Effector memory CD4-positive, alpha-beta T cell (primary cell): Measurements from ENCODE around the gene QDPR.

Experiments used
- DNase-seq, 3 donors: peaks; one replicate each; pipeline ENCODE4 v3.0.0-alpha.2; 2020
- H3K27ac ChIP-seq: 2 replicates; pipeline ENCODE4 v1.7.0; 2013; ENCODE audit warnings: mild to moderate bottlenecking, low read length, moderate library complexity; ENCODE audit not compliant: insufficient read depth, poor library complexity, severe bottlenecking
- H3K27me3 ChIP-seq: replicated peaks from 2 replicates; pipeline ENCODE4 v1.7.0; 2013; ENCODE audit warnings: mild to moderate bottlenecking, low read length; ENCODE audit not compliant: insufficient read depth, control insufficient read depth, poor library complexity, severe bottlenecking
- H3K36me3 ChIP-seq: 2 replicates; pipeline ENCODE4 v1.7.0; 2013; ENCODE audit warnings: mild to moderate bottlenecking, low read length, moderate library complexity; ENCODE audit not compliant: control insufficient read depth, insufficient read depth
- H3K4me1 ChIP-seq: 2 replicates; pipeline ENCODE4 v1.7.0; 2013; ENCODE audit warnings: low read length, mild to moderate bottlenecking; ENCODE audit not compliant: control insufficient read depth, insufficient read depth, poor library complexity, severe bottlenecking
- H3K4me3 ChIP-seq: 2 replicates; pipeline ENCODE4 v1.7.0; 2013; ENCODE audit warnings: low read length, low read depth, mild to moderate bottlenecking; ENCODE audit not compliant: insufficient read depth, poor library complexity, severe bottlenecking
- H3K9me3 ChIP-seq: 2 replicates; pipeline ENCODE4 v1.7.0; 2013; ENCODE audit warnings: mild to moderate bottlenecking, low read length, moderate library complexity; ENCODE audit not compliant: control insufficient read depth

The QDPR gene

DNA sequence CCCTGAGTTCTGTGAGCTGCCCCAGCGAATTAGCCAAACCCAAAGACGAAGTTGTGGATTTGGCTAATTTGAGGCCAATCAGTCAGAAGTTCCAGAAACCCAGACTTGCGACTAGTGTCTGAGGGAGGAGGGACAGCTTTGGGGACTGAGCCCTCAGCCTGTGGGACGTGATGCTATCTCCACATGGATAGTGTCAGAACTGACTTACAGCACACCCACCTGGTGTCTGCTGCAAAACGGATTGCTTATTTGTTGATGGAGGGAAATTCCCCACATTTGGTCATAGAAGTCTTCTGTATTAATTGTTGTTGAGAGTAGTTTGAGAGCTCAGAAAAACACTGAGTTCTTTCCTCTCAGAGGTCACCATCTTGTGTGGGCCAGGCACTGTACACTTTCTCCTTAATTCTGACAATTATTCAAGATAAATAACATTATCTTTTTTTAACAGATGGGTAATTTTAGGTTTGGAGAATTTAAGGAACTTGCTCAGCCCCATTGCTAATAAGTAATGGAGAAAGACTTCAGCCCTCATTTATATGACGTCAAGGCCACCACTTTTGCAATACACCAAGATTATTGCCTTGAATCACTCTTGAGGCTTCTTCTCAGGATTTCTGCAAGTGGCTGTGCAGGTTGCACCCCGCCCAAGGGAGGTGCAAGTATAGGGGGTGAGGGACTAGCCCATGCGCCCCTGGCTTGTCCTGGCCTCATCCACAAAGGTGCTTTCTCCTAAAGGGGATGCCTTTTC, 19.8 kb upstream of the QDPR start:
- Histone ChIP-seq H3K4me1 (no peaks in the 10 kb centered on the region), H3K36me3 (no peaks in the 10 kb centered on the region), H3K27ac (no peak overlapping the region), H3K27me3 (no peaks in the 10 kb centered on the region), H3K4me3 (no peak overlapping the region), H3K9me3 (no peaks in the 10 kb centered on the region)
- no peak for DNase-seq

DNA sequence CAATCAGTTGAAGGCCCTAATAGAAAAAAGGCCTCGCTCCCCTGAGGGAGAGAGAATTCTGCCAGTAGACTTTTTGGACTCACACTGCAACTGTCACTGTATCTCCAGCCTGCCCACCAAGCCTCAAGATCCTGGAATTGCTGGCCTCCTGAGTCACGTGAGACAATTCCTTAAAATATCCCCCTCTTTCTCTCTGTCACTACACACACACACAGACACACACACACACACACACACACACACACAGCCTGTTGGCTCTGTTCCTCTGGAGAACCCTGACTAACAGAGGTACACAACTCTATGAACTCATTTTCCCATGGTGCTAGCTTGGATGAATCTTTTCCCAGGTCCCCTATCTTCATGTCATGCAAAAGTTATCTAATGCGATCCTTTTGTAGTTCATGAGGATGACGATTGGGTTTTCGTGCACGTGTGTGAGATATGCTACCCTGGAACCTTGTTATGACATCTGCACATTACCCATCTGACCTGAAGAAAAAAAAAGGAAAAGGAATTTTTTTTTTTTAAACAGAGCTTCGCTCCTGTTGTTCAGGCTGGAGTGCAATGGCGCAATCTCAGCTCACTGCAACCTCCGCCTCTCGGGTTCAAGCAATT, 16.8 kb upstream of the QDPR start:
- H3K36me3 ChIP-seq = no peaks in the 10 kb centered on the region
- no peaks in the 10 kb centered on the region for H3K4me1 ChIP-seq
- H3K27me3 ChIP-seq = no peaks in the 10 kb centered on the region
- H3K4me3 ChIP-seq = no peak overlapping the region
- no peak for DNase-seq
- no peaks in the 10 kb centered on the region for H3K9me3 ChIP-seq
- no peak overlapping the region for H3K27ac ChIP-seq

DNA sequence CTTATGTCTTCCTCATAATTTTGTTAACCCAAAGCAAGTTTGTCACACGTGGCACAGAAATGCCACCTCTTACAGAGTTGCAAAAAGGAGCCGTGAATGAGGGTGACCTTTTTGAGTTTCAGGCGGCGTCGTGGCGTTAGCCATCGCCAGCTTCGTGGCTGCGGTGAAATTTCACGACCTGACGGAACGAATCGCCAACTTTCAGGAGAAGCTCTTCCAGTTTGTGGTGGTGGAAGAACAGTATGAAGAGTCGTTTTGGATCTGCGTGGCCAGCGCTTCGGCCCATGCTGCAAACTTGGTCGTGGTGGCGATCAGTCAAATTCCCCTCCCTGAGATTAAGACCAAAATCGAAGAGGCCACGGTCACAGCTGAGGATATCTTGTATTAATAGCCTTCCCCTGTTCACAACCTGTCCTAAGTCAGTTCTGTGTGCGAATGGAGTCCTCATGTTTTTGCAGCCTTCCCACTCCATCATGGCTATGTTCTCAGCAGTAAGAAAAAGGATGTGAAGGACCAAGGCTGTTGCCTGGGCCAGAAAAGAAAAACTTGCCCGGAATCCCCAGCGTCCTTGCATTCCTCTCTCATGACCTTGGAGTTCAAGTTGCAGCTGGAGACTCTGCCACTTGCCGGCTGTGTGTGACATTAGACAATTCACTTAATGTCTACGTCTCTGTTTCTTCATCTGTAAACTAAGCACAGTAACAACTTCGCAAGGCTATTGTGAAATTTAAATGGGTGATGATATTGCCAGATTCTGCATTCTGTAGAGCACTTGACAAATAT, 15.0 kb upstream of the QDPR start:
- no peak overlapping the region for H3K27ac ChIP-seq
- H3K36me3 ChIP-seq = no peaks in the 10 kb centered on the region
- H3K9me3 ChIP-seq = no peaks in the 10 kb centered on the region
- no peak for DNase-seq
- H3K4me3 ChIP-seq = no peak overlapping the region
- no peaks in the 10 kb centered on the region for H3K27me3 ChIP-seq
- H3K4me1 ChIP-seq = no peaks in the 10 kb centered on the region

DNA sequence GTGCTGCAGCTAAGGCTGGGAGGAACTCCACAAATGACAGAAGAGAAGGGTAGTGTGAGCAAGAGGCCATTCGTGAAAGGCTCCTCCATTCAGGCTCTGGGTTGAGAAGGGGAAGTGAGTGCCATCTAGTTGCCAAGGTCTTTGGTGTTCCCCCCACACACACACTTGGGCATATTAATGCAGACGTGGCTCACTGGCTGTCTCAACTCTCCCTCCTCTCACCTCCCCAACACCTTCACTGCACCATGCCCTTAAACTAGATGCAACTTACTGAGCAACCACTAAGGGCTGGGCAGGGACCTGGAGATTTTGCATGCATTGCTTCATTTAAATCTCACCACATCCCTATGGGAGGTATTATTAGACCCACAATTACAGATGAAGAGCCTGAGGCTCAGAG, 11.8 kb upstream of the QDPR start:
- Histone ChIP-seq H3K4me3 (no peak overlapping the region), H3K27ac (no peak overlapping the region), H3K36me3 (no peaks in the 10 kb centered on the region), H3K9me3 (no peaks in the 10 kb centered on the region), H3K4me1 (no peaks in the 10 kb centered on the region), H3K27me3 (no peaks in the 10 kb centered on the region)
- no peak for DNase-seq

GRCh38 chr4:17521595-17521994, 9.7 kb upstream of the QDPR start:
- DNase-seq = no peak
- no peaks in the 10 kb centered on the region for H3K4me1 ChIP-seq
- no peaks in the 10 kb centered on the region for H3K9me3 ChIP-seq
- H3K27me3 ChIP-seq = no peaks in the 10 kb centered on the region
- H3K27ac ChIP-seq = no peak overlapping the region
- no peak overlapping the region for H3K4me3 ChIP-seq
- no peaks in the 10 kb centered on the region for H3K36me3 ChIP-seq

GRCh38 chr4:17517664-17518063, 5.8 kb upstream of the QDPR start:
- peaks cover 3% of the 10 kb centered on the region for H3K27me3 ChIP-seq
- H3K4me1 ChIP-seq = no peaks in the 10 kb centered on the region
- H3K4me3 ChIP-seq = no peak overlapping the region
- DNase-seq = no peak
- no peak overlapping the region for H3K27ac ChIP-seq
- H3K9me3 ChIP-seq = no peaks in the 10 kb centered on the region
- H3K36me3 ChIP-seq = no peaks in the 10 kb centered on the region

- no peaks in the 10 kb centered on the region for H3K36me3 ChIP-seq
- DNase-seq = no peak
- H3K4me1 ChIP-seq = no peaks in the 10 kb centered on the region
- no peaks in the 10 kb centered on the region for H3K9me3 ChIP-seq
- H3K27me3 ChIP-seq = peaks cover 3% of the 10 kb centered on the region
- H3K27ac ChIP-seq = no peak overlapping the region
- H3K4me3 ChIP-seq = no peak overlapping the region
Observed at GRCh38 chr4:17516980-17517379, 5.1 kb upstream of the QDPR start.

DNA sequence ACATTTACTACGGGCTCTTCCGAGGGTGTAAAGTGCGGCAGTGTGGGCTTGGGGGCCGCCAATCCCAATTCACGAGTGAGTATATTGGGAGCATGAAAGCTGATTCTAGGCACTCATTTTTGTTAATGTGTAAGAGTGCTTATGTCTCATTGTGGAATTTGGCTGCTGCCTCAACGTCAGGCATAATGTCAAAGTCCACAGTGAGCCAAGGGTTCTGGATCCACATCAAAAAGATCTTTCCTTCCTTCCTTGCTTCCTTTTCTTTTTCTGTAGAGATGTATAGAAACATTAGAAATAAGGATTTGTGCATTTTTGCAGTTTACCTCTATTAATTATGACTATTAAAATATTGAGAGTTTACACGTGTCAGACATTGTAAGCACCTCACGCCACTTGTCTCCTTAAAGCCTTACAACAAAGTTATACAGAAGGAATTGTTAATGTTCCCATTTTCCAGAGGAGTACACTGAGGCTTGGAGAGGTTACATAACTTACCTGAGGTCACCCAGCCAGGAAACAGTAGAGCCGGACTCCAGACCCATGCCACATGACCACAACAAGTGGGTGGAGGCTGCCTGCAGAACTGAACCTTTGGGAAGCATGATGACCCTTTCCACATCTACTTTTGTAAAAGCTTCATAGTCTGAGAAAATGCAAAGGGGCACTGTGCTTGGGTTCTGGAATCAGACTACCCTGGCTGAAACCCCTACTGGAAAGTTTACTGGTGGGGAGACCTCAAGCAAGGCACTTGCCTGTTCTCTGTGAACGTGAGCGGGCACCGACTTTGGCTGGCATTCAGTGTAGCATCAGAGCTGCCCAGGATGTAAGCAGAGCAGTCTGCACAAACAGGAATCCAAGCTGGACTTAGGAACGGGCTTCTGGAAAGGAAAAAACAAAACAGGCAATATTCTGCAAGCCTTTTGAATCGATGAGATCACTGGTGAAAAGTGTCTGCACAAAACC, 3.8 kb upstream of the QDPR start:
- no peak overlapping the region for H3K4me3 ChIP-seq
- H3K27me3 ChIP-seq = peaks cover 3% of the 10 kb centered on the region
- no peaks in the 10 kb centered on the region for H3K36me3 ChIP-seq
- H3K4me1 ChIP-seq = peaks cover 7% of the 10 kb centered on the region
- DNase-seq = no peak
- H3K27ac ChIP-seq = no peak overlapping the region
- H3K9me3 ChIP-seq = no peaks in the 10 kb centered on the region

DNA sequence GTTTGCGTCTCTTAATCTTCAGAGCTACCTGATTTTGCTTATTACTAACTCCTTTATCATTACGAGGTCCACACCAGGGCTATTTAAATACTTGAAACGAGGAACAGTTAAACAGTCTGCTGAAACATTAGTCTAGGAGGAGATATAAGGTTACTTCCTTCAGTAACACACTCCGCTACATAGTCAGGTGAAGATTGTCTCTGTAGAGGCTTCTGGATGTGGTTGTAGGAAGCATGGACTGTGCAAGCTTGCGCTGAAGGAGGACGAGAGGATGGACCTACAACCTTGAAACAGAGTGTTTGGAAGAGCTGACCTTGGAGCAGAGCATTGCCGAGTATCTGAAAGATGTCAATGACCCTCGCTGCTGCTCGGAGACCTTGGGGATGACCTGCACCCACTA, 3.0 kb upstream of the QDPR start, which contains the start of gene CLRN2:
CLRN2 (plus strand) TSS at position 301 of the 400 bp plus-strand sequence. CDS start 102 bp downstream, outside the sequence.
- H3K9me3 ChIP-seq = no peaks in the 10 kb centered on the region
- no peak within 1 kb of the TSS for H3K27ac ChIP-seq
- no peaks in the 10 kb centered on the region for H3K36me3 ChIP-seq
- H3K27me3 ChIP-seq = peaks cover 3% of the 10 kb centered on the region
- no peak within 1 kb of the TSS for H3K4me3 ChIP-seq
- peaks cover 11% of the 10 kb centered on the region for H3K4me1 ChIP-seq
- DNase-seq = no peak
